Astrocyte (in vitro differentiated cells and primary cell): Measurements from ENCODE around the gene SAMD5. TPM values are rescaled to one million over a fixed set of nuclear protein-coding genes. Genes with fewer than 3 reads are reported as not detected.

Source experiments
- DNase-seq: peaks from one replicate; pipeline ENCODE4 v3.0.0-alpha.2; 2010; ENCODE audit warnings: low read depth
- FAIRE-seq: peaks from 2 replicates; lab custom pipeline; 2011; peaks lifted over from hg19 to GRCh38; lab: Jason Lieb, UNC
- H2AFZ ChIP-seq: 2 replicates; pipeline ENCODE4 v1.6.0; 2012; ENCODE audit warnings: low read depth, low read length, inconsistent platforms
- H3K27ac ChIP-seq: 2 replicates; pipeline ENCODE4 v1.5.1; 2011; ENCODE audit warnings: low read depth, low read length, inconsistent platforms
- H3K27me3 ChIP-seq: 2 replicates; pipeline ENCODE4 v1.6.0; 2011; ENCODE audit warnings: low read length, inconsistent platforms; ENCODE audit not compliant: insufficient read depth
- H3K36me3 ChIP-seq: 2 replicates; pipeline ENCODE4 v1.5.1; 2011; ENCODE audit warnings: low read length, inconsistent platforms; ENCODE audit not compliant: insufficient read depth
- H3K4me1 ChIP-seq: 2 replicates; pipeline ENCODE4 v1.5.1; 2011; ENCODE audit warnings: low read length, inconsistent platforms; ENCODE audit not compliant: insufficient read depth
- H3K4me2 ChIP-seq: 2 replicates; pipeline ENCODE4 v1.6.0; 2012; ENCODE audit warnings: low read length, inconsistent platforms
- H3K4me3 ChIP-seq: 2 replicates; pipeline ENCODE4 v1.5.1; 2011; ENCODE audit warnings: low read depth, mild to moderate bottlenecking, low read length, inconsistent platforms; ENCODE audit not compliant: insufficient read depth
- H3K79me2 ChIP-seq: 2 replicates; pipeline ENCODE4 v1.6.0; 2012; ENCODE audit warnings: mild to moderate bottlenecking, low read length, inconsistent platforms; ENCODE audit not compliant: insufficient read depth
- H3K9ac ChIP-seq: 2 replicates; pipeline ENCODE4 v1.6.0; 2012; ENCODE audit warnings: mild to moderate bottlenecking, low read length, inconsistent platforms
- H3K9me3 ChIP-seq: 2 replicates; pipeline ENCODE4 v1.5.1; 2012; ENCODE audit warnings: low read depth, mild to moderate bottlenecking, low read length, inconsistent platforms; ENCODE audit not compliant: insufficient read depth
- H4K20me1 ChIP-seq: 2 replicates; pipeline ENCODE4 v1.6.0; 2012; ENCODE audit warnings: low read length, inconsistent platforms; ENCODE audit not compliant: insufficient read depth
- H3K27ac Mint-ChIP-seq: one replicate; pipeline ENCODE4 v1.8.0; 2021; ENCODE audit warnings: mild to moderate bottlenecking, mixed read lengths; ENCODE audit not compliant: unreplicated experiment
- H3K27me3 Mint-ChIP-seq: one replicate; pipeline ENCODE4 v1.8.0; 2021; ENCODE audit warnings: low read depth, mixed read lengths; ENCODE audit not compliant: unreplicated experiment
- H3K36me3 Mint-ChIP-seq: one replicate; pipeline ENCODE4 v1.8.0; 2021; ENCODE audit warnings: low read depth, mixed read lengths; ENCODE audit not compliant: unreplicated experiment
- H3K4me1 Mint-ChIP-seq: one replicate; pipeline ENCODE4 v1.8.0; 2021; ENCODE audit warnings: low read depth, mixed read lengths; ENCODE audit not compliant: unreplicated experiment
- H3K4me3 Mint-ChIP-seq: one replicate; pipeline ENCODE4 v1.8.0; 2021; ENCODE audit warnings: mild to moderate bottlenecking, moderate library complexity, mixed read lengths; ENCODE audit not compliant: unreplicated experiment
- H3K9me3 Mint-ChIP-seq: one replicate; pipeline ENCODE4 v1.8.0; 2021; ENCODE audit warnings: mild to moderate bottlenecking, mixed read lengths; ENCODE audit not compliant: unreplicated experiment
- CTCF ChIP-seq: IDR thresholded peaks from 2 replicates; pipeline ENCODE4 v1.5.1; 2011; ENCODE audit warnings: low read depth, mild to moderate bottlenecking, inconsistent platforms, low read length, moderate library complexity; ENCODE audit not compliant: insufficient read depth
- EZH2 ChIP-seq: IDR thresholded peaks from 2 replicates; pipeline ENCODE4 v1.6.1; 2012; ENCODE audit warnings: mild to moderate bottlenecking, low read length, inconsistent platforms; ENCODE audit not compliant: insufficient read depth
- total RNA-seq: library from RNA; stranded (reverse); gene quantifications from 2 replicates; pipeline ENCODE4 v1.2.1, GENCODE V29; 2021

Gene SAMD5
- total RNA-seq, 1 donor from 2014 or later, result 0.93 TPM

- Histone ChIP-seq H3K4me1 (no peaks in the 10 kb centered on the region), H2AFZ (no peak overlapping the region), H3K79me2 (no peaks in the 10 kb centered on the region), H3K27me3 (no peaks in the 10 kb centered on the region), H3K36me3 (no peaks in the 10 kb centered on the region), H4K20me1 (no peaks in the 10 kb centered on the region), H3K4me3 (no peak overlapping the region), H3K9ac (no peak overlapping the region), H3K27ac (no peak overlapping the region), H3K4me2 (no peak overlapping the region), H3K9me3 (no peaks in the 10 kb centered on the region)
- Mint-ChIP-seq H3K4me1 (no peaks in the 10 kb centered on the region), H3K4me3 (no peak overlapping the region), H3K27me3 (peaks cover 4% of the 10 kb centered on the region), H3K9me3 (no peaks in the 10 kb centered on the region), H3K36me3 (no peaks in the 10 kb centered on the region), H3K27ac (no peak overlapping the region)
- DNase-seq (no peak), FAIRE-seq (no peak)
- TF ChIP-seq EZH2 (no peak), CTCF (no peak)
Measured at GRCh38 chr6:147617366-147617765, 108.9 kb downstream of the SAMD5 start.

DNA sequence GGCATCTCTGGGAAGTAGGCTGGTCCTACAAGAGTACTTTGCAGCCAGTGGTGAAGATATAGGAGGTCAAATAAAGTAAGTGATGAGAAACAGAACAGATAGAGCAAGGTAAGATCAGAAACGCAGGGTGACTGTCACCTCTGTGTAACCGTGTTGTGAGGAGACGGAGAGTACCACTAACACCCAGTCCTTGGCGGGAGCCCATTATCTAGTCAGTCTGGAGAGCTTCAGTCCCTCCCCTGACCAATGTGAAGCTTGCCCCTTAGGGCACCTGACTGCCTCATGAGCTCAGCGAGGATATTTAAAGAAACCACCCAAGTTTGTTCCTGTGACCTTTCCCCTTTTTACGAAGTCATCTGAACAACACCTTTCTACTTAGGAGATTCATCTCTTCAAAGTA, 110.0 kb downstream of the SAMD5 start:
- H3K27ac ChIP-seq, result no peak overlapping the region
- H3K36me3 Mint-ChIP-seq, result no peaks in the 10 kb centered on the region
- no peaks in the 10 kb centered on the region for H3K27me3 ChIP-seq
- FAIRE-seq, result no peak
- H4K20me1 ChIP-seq, result no peaks in the 10 kb centered on the region
- H2AFZ ChIP-seq, result no peak overlapping the region
- H3K4me1 ChIP-seq, result no peaks in the 10 kb centered on the region
- no peaks in the 10 kb centered on the region for H3K9me3 Mint-ChIP-seq
- H3K79me2 ChIP-seq, result no peaks in the 10 kb centered on the region
- H3K4me3 ChIP-seq, result no peak overlapping the region
- peaks cover 3% of the 10 kb centered on the region for H3K27me3 Mint-ChIP-seq
- H3K36me3 ChIP-seq, result no peaks in the 10 kb centered on the region
- H3K4me1 Mint-ChIP-seq, result no peaks in the 10 kb centered on the region
- H3K4me2 ChIP-seq, result no peak overlapping the region
- H3K9ac ChIP-seq, result no peak overlapping the region
- no peak overlapping the region for H3K4me3 Mint-ChIP-seq
- DNase-seq, result no peak
- no peak overlapping the region for H3K27ac Mint-ChIP-seq
- no peaks in the 10 kb centered on the region for H3K9me3 ChIP-seq
- no peak for TF ChIP-seq CTCF
- TF ChIP-seq EZH2, result no peak

DNA sequence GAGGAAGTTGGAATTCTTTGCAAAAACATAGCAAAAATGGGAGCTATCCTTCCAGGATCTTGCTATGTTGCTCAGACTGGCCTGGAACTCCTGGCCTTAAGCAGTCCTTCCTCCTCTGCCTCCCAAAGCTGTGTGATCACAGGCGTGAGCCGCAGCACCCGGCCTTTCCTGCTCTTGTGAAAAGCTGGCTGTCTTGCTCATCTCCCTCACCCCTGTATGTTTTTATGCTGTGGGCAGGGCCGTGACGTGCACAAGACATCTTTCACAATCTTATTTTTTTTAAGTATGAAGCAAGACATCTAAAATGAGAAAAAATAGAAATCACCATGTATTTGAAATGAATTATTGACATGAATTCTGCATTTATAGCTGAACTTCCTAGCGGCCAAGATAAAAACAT, 110.4 kb downstream of the SAMD5 start:
- H3K4me1 ChIP-seq, result no peaks in the 10 kb centered on the region
- no peaks in the 10 kb centered on the region for H3K9me3 Mint-ChIP-seq
- no peaks in the 10 kb centered on the region for H3K4me1 Mint-ChIP-seq
- DNase-seq, result no peak
- H3K4me3 ChIP-seq, result no peak overlapping the region
- H3K4me3 Mint-ChIP-seq, result no peak overlapping the region
- H3K4me2 ChIP-seq, result no peak overlapping the region
- no peak overlapping the region for H3K27ac ChIP-seq
- TF ChIP-seq CTCF (no peak), EZH2 (no peak)
- H3K9me3 ChIP-seq, result no peaks in the 10 kb centered on the region
- FAIRE-seq, result no peak
- no peak overlapping the region for H3K9ac ChIP-seq
- no peaks in the 10 kb centered on the region for H3K36me3 ChIP-seq
- H2AFZ ChIP-seq, result no peak overlapping the region
- H3K27me3 Mint-ChIP-seq, result no peaks in the 10 kb centered on the region
- H4K20me1 ChIP-seq, result no peaks in the 10 kb centered on the region
- H3K27ac Mint-ChIP-seq, result no peak overlapping the region
- no peaks in the 10 kb centered on the region for H3K79me2 ChIP-seq
- H3K36me3 Mint-ChIP-seq, result no peaks in the 10 kb centered on the region
- no peaks in the 10 kb centered on the region for H3K27me3 ChIP-seq
